Activated CD8-positive, alpha-beta memory T cell treated with anti-CD3 and anti-CD28 coated beads, Interleukin-2, amount 50 U/mL, for 24 hours (primary cell): ENCODE data around the gene FBH1.

Source experiments
- DNase-seq: peaks from one replicate; pipeline ENCODE4 v3.0.0-alpha.2; 2020; ENCODE audit errors: extremely low read depth

FBH1 gene

GRCh38 chr10:5977471-5978229, 87.6 kb downstream of the FBH1 start, which contains the start of gene IL15RA:
Gene IL15RA (minus strand): TSS chr10:5977543. CDS start chr10:5977492, 51 bp downstream.
- peak; percentile 68 for DNase-seq

- DNase-seq = no peak
Measured at GRCh38 chr10:5978230-5978489, 88.1 kb downstream of the FBH1 start.

GRCh38 chr10:5981529-5981928, 91.5 kb downstream of the FBH1 start:
- DNase-seq = no peak

GRCh38 chr10:5983774-5984173, 93.7 kb downstream of the FBH1 start:
- no peak for DNase-seq

- no peak for DNase-seq
Measured at GRCh38 chr10:5985029-5985428, 95.0 kb downstream of the FBH1 start.
